GM06990 (cell line): ENCODE data around the gene SNAI1.
"Not testable (repeated sequence)": the region's sequence is repeated elsewhere in the genome, so short reads cannot be mapped to it uniquely, and the experiment has no call there.

Experiments used
- DNase-seq: peaks from one replicate; pipeline ENCODE4 v3.0.0-alpha.2; 2011; ENCODE audit not compliant: insufficient read length; ENCODE audit errors: extremely low read depth
- H3K27me3 ChIP-seq: replicated peaks from 2 replicates; pipeline ENCODE4 v1.6.0; 2011; ENCODE audit warnings: low read length; ENCODE audit not compliant: control insufficient read depth, insufficient read depth
- H3K36me3 ChIP-seq: 2 replicates; pipeline ENCODE4 v1.5.1; 2011; ENCODE audit warnings: low read length; ENCODE audit not compliant: control insufficient read depth, insufficient read depth
- H3K4me3 ChIP-seq: replicated peaks from 2 replicates; pipeline ENCODE4 v1.5.1; 2011; ENCODE audit warnings: low read depth, mild to moderate bottlenecking, control low read depth, low read length
- CTCF ChIP-seq: IDR thresholded peaks from 2 replicates; pipeline ENCODE4 v1.5.1; 2011; ENCODE audit warnings: low read length, control low read depth, mild to moderate bottlenecking, inconsistent platforms; ENCODE audit not compliant: insufficient read depth, poor library complexity, severe bottlenecking

Gene SNAI1

GRCh38 chr20:49993301-49993751 lies 10.5 kb downstream of the SNAI1 start:
- no peak for TF ChIP-seq CTCF
- no peaks in the 10 kb centered on the region for H3K36me3 ChIP-seq
- H3K27me3 ChIP-seq, result no peaks in the 10 kb centered on the region
- H3K4me3 ChIP-seq, result no peak overlapping the region
- DNase-seq, result no peak

- DNase-seq, result no peak
- Histone ChIP-seq H3K27me3 (no peaks in the 10 kb centered on the region), H3K4me3 (no peak overlapping the region), H3K36me3 (no peaks in the 10 kb centered on the region)
- TF ChIP-seq CTCF, result no peak
Observed at GRCh38 chr20:49995586-49995985, 12.8 kb downstream of the SNAI1 start.

- not testable (repeated sequence) for DNase-seq, H3K36me3 ChIP-seq, H3K27me3 ChIP-seq, H3K4me3 ChIP-seq
Observed at GRCh38 chr20:49998478-49999188, 15.9 kb downstream of the SNAI1 start.

GRCh38 chr20:49999329-49999728 lies 16.5 kb downstream of the SNAI1 start:
- Histone ChIP-seq H3K36me3 (no peaks in the 10 kb centered on the region), H3K4me3 (no peak overlapping the region; the same call in 1 of the 2 replicates), H3K27me3 (no peaks in the 10 kb centered on the region)
- DNase-seq, result peak; percentile 50
- no peak for TF ChIP-seq CTCF

- not testable (repeated sequence) for DNase-seq, H3K27me3 ChIP-seq, H3K4me3 ChIP-seq, H3K36me3 ChIP-seq
Observed at GRCh38 chr20:50000548-50001222, 17.9 kb downstream of the SNAI1 start.

- Histone ChIP-seq H3K27me3 (no peaks in the 10 kb centered on the region), H3K36me3 (no peaks in the 10 kb centered on the region), H3K4me3 (no peak overlapping the region)
- TF ChIP-seq CTCF, result no peak
- DNase-seq, result no peak
Observed at GRCh38 chr20:50001784-50002311, 19.1 kb downstream of the SNAI1 start.
